Fibroblast of skin of left biceps (primary cell): ENCODE measurements around the gene TTF1.

Experiments used
- DNase-seq, 2 experiments: peaks; one replicate each; pipeline ENCODE4 v3.0.0-alpha.2; 2013; ENCODE audit warnings: low read depth in 2 of 2

The TTF1 gene

GRCh38 chr9:132366481-132366880, 40.2 kb downstream of the TTF1 start:
- DNase-seq: no peak

DNA sequence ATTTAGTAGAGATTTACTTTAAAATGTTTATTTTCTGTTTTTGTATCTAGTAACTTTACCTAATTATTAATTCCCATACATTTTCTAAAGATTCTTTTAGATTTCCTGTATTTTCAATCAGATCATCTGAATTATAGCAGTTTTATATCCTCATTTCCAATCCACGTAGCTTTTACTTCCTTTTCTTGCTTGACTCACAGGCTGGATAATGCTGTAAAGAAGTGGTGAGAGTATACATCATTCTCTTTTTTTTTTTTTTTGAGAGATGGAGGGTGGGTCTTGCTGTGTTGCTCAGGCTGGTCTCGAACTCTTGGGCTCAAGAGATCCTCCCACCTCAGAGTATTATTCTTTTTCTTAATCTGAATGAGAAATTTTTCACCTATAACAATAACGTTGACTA, 40.7 kb downstream of the TTF1 start:
- DNase-seq: no peak

GRCh38 chr9:132364068-132364467, 42.6 kb downstream of the TTF1 start:
- no peak for DNase-seq

DNA sequence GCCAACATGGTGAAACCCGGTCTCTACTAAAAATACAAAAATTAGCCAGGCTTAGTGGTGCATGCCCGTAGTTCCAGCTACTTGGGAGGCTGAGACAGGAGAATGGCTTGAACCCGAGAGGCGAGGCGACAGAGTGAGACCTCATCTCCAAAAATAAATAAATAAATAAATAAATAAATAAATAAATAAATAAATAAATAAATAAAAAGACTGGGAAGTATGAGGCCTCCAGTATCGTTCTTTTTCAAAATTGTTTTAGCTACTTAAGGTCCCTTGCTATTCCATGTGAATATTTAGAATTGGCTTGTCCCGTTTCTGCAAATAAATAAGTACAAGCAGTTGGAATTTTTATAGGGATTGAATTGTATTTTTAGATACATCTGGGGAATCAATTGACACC, 48.9 kb downstream of the TTF1 start:
- no peak for DNase-seq

- DNase-seq: no peak
These were observed 50.2 kb downstream of the TTF1 start for GRCh38 chr9:132356324-132356924.

DNA sequence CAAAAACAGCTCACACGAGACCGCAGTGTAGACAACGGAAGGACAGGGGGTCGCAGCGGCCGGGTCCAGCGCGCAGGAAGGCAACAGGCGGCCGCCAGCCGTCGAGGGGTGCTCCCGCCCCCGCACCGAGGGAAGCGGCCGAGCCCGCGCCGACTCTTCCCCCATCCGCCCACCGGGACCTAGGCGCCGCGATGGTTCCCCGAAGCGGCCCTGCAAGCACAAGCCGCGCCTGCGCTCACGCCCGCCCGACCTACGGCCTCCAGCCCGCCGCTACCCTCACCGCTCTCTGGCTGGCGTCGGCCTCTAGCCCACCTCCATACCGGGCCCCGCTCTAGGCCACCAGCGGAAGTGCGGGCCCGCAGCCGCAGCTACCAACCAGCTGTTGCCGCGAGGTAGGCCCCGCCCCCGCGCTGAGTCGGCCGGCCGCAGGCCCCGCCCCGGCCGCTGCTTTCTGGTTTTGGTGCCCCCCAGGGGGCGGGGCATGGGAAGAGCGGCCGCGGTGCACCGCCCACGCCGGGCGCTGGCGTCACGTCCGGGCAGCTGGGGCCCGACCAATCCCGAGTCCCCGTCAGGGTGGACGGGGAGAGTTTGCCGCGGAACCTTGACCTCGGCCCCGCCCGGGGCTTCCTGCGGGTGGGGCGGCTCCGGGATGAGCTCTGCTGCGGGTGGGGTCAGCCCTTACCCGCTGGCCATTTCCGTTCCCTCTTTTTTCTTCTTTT, 51.8 kb downstream of the TTF1 start, which contains the start of gene SETX:
TSS of gene SETX (minus strand) at position 350 of the 719 bp plus-strand sequence. CDS start 5,558 bp downstream, outside the sequence.
- peak; percentile 88 to 91 for DNase-seq

- DNase-seq: no peak
These were observed 55.1 kb downstream of the TTF1 start for GRCh38 chr9:132351404-132352045.

DNA sequence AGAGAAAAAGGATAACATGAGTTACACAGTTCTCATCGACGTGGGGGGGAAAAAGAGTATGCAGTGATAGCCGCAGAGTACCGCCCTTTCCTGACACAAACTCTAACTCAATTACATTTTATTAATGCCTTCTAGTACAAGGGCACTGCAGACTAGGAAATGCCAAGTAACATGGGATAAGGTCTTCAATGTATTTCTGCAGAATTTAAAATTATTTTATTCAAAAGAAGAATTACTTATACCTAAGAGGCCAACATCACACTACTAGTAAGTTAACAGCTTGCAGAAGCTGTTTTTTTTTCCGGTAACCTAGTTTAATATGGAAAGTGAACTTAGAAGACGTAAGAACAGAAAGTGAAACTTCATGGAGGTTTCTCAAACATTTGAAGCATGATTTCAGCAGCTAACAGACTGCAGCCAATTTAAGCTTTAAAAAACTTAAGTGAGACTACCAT, 55.8 kb downstream of the TTF1 start:
- DNase-seq: no peak

GRCh38 chr9:132348676-132349075, 58.0 kb downstream of the TTF1 start:
- DNase-seq: no peak

GRCh38 chr9:132346177-132346576, 60.5 kb downstream of the TTF1 start:
- no peak for DNase-seq

DNA sequence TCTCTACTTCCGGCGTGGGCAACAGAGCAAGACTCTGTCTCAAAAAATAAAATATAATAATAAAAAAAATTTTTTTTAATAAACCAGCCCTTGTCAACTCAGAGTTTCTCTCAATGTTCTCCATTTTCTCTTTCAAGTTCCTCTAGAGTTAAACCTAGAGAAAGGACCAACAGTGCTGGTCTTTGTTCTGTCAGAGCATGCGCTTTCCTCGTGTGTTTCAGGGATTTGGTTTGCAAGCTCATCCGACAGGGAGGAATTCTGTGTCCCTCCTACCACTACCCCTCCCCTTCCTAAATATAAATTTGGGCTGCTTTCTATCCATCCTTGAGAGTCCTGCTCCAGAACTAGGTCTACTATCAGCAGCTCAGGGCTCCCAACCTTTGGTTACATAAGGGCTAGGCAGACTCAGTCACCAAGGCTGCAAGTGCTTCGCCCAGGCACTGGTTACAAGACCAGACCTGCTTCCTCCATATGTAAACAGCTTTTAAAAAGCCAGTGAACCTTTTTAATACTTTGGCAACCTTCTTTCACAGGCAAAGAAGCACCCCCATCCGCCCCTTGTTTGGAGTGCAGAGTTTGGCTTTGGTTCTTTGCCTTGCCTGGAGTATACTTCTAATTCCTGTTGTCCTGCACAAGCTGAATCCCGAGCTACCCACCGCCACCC, 65.3 kb downstream of the TTF1 start:
- DNase-seq: no peak

- no peak for DNase-seq
These were observed 72.3 kb downstream of the TTF1 start for GRCh38 chr9:132334364-132334763.

- DNase-seq: no peak
These were observed 73.1 kb downstream of the TTF1 start for GRCh38 chr9:132333556-132333955.

DNA sequence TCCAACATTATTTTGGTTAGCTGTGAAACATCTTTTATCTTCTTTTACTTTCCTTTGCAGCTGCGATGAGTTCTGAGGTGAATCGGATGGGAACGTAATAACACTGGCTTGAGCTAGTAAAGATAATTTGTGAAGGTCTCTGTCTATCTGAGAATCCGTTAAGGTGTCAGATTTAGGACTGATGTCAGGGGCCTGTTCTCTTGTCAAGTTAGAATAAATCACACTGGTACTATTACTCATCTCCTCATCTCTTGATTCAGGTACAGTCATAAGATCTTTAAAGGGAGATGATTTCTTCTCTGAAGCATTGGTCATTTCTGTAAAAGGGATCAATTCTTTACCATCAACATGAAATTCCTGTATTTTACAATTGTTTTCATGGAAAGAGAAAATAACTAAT, 78.1 kb downstream of the TTF1 start:
- no peak for DNase-seq

GRCh38 chr9:132327537-132327936, 79.1 kb downstream of the TTF1 start:
- DNase-seq: no peak
